Measurements from ENCODE around the gene OSBPL3.

DNA sequence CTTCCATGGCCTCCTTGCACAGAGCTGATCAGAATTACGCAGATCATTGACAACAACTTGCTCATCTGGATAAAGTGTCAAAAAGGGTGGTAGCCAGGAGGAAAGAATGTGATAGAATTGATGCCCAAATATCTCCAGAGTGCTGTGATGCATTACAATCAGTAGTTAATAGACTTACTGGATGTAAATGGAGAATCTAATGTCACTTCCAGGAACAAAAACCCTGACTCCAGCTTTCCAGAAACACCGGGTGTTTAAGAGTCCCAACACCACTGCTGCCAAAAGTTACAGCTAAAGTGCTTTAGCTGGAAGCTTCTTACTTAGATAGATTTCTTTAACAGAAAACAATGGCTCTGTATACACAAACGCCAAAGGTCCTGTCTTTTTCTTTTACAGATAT, 25.7 kb upstream of the OSBPL3 start:
- TF ChIP-seq, protein P1, sequence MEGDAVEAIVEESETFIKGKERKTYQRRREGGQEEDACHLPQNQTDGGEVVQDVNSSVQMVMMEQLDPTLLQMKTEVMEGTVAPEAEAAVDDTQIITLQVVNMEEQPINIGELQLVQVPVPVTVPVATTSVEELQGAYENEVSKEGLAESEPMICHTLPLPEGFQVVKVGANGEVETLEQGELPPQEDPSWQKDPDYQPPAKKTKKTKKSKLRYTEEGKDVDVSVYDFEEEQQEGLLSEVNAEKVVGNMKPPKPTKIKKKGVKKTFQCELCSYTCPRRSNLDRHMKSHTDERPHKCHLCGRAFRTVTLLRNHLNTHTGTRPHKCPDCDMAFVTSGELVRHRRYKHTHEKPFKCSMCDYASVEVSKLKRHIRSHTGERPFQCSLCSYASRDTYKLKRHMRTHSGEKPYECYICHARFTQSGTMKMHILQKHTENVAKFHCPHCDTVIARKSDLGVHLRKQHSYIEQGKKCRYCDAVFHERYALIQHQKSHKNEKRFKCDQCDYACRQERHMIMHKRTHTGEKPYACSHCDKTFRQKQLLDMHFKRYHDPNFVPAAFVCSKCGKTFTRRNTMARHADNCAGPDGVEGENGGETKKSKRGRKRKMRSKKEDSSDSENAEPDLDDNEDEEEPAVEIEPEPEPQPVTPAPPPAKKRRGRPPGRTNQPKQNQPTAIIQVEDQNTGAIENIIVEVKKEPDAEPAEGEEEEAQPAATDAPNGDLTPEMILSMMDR (IDR thresholded peaks at IDR 0.05 in 8 of 11, conservative IDR thresholded peaks at IDR 0.05 in 3 of 11): no peak
- TF ChIP-seq POLR2AphosphoS5 (IDR thresholded peaks at IDR 0.05) (no peak), POLR2A (IDR thresholded peaks at IDR 0.05) (no peak)
